ENCODE data around the gene HAND1. TPM values are rescaled to one million over a fixed set of nuclear protein-coding genes. Genes with fewer than 3 reads are reported as not detected.
A peak's percentile ranks its signal among the peaks of the same experiment; 100 is the strongest.
"Not testable (repeated sequence)": the region's sequence is repeated elsewhere in the genome, so short reads cannot be mapped to it uniquely, and the experiment has no call there.

Gene HAND1
- polyA plus RNA-seq (ENCODE audit: insufficient read length) = not detected
- long read RNA-seq, donor 1 = 0 reads
- long read RNA-seq, donor 2 = 0 reads
- long read RNA-seq, donor 3 = 0 reads
- long read RNA-seq, donor 4 = 0 reads
- long read RNA-seq, donor 5 = 0 reads
- long read RNA-seq, donor 6 = 0 reads
- long read RNA-seq, donor 7 = 0 reads
- long read RNA-seq, donor 8 = 0 reads

- no peak for DNase-seq
Measured at GRCh38 chr5:154478224-154478565, at the start of gene HAND1. HAND1 (minus strand) TSS chr5:154478227; CDS start chr5:154478008, 219 bp downstream.

DNA sequence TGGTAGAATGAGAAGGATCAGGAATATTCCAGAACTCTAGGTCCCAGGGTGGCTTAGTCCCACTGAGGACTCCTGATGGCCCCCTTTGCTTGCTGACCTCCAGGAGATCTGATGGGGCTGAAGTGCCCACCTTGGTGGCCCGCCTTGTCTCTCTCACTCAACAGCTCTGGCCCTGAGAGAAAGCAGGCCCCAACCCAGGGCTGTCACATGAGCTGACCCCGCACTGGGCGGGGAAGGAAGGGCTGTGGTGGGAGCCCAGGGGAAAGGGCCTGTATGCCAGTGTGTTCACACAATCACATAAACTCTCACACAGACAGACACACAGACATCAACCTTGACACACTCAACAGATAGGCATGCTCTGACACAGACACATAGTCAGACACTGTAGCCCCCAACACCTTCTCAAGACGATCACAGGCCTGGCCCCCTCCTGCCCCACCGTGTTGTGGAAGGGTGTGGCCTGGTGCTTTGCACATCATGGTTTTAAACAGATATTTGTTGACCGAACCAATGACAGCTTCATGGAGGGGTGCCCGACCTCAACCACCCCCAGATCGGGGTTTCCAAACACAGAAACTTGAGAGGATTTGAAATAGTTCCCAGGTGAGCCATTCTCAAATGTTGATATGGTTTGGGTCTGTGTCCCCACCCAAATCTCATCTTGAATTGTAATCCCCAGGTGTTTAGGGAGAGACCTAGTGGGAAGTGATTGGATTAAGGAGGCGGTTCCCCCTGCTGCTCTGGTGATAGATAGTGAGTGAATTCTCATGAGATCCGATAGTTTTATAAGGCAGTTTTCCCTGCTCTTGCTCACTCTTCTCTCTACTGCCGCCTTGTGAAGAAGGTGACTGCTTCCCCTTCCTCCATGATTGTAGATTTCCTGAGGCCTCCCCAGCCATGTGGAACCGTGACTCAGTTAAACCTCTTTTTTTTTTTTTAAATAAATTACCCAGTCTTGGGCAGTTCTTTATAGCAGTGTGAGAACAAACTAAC lies 48.5 kb upstream of the HAND1 start:
- DNase-seq = no peak

DNA sequence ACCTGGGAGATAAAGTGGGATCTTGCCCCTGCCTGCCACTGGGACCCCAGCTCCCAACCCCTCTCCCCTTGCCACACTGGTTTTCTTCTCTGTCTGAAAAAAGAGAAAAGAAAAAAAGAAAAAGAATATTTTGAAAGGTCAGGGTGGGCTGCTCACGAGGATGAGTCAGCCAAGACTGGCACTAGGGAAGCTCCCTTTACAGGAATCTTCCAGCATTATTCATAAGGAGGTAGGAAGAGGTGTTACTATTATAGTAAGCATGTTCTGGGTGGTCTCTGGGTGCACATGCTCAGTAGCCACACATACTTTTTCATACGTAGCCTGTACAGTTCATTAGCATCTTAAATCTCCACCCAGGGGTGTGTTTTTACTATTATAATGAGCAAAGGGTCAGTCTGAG lies 46.8 kb upstream of the HAND1 start:
- no peak for DNase-seq

- DNase-seq = no peak
Measured at GRCh38 chr5:154524181-154524580, 46.2 kb upstream of the HAND1 start.

DNA sequence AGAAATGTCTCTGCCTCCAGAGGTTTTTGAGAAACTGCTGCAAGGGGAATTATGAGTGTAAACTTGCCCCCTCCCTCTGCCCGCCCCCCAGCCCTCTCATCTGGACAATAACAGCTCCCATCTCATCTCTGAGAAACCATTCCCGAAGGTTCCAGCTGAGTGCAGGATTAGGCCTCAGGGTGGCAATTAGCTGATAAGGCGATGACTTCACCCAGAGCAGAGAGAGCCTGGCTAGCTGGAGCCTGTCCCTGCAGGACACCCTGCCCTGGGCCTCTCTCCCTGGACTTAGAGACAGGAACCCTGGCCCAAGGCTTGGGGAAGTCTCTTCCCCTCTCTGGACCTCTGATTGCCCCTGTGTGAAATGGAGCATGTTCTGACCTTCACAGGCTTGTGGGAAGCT lies 45.7 kb upstream of the HAND1 start:
- DNase-seq = peak; percentile 18

- DNase-seq = no peak
Measured at GRCh38 chr5:154523104-154523503, 45.1 kb upstream of the HAND1 start.

GRCh38 chr5:154522284-154522683 lies 44.3 kb upstream of the HAND1 start:
- no peak for DNase-seq

- DNase-seq = no peak
Measured at GRCh38 chr5:154521756-154522155, 43.7 kb upstream of the HAND1 start.

GRCh38 chr5:154520861-154521453 lies 42.9 kb upstream of the HAND1 start:
- peak; percentile 50 for DNase-seq

DNA sequence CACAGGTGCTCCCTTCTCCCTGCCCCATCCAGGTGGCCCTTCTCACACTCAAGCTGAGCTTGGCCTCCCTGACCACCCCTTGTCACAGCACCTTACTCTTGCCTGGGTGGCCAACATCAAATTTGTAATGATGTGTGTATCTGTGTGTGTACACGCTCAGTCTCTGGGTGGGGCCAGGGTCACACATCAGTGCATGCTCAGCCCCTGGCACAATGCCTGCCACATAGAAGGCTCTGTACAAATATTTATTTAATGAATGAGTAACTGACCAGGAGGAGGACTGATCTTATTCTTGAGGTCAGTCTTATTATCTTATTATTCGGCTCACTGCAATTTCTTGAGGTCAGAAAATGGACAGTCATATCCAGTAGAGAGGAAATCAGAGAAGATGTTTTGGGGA lies 41.3 kb upstream of the HAND1 start:
- no peak for DNase-seq

DNA sequence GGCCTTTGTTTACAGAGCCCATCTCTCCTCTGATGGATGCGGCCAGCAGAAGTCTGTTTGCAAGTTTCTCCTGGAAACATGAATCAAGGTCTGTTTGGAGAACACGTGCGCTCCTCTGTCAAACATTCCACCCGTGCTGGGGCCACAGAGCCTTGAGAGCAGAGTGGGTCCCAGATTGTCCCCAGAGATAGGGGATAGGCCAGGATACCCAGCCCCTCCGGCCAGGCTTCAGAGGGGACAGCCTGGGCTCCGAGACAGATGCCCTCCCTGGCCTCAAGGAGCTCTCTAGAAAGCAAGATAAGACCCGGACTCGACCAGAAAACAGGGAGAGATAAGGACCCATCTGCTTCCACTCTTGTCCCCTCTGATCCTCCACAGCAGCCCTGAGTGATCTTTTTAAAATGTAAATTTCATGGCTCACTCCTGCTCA lies 40.4 kb upstream of the HAND1 start:
- no peak for DNase-seq

DNA sequence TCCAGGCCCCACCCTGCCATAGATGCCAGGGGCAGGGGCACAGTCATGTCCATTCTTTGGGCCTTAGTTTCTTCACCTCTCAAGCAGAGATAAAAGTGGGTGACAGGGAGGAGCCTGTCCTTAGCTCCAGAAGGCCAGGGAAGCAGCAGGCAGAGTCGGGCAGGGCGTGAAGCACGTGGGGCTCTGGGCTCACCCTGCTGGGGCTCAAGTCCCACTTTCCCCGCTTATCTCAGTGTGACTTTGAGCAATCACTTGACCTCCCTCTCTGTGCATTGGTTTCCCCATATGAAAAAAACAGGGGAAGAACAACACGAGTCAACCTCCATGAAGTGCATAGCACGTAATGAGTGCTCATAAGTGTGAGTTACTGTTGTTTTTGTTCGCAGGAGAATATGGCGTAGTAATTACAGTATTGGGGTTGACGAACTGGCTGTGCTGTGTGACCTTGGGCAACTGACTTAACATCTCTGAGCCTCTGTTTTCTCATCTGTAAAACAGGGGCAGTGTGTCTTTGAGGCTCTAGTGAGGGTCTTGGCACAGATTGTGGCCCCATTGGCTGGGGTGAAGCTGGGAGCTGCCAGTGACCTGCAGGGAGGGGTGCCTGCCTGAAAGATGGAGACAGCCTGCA lies 39.9 kb upstream of the HAND1 start:
- no peak for DNase-seq

GRCh38 chr5:154517181-154517580 lies 39.2 kb upstream of the HAND1 start:
- no peak for DNase-seq

DNA sequence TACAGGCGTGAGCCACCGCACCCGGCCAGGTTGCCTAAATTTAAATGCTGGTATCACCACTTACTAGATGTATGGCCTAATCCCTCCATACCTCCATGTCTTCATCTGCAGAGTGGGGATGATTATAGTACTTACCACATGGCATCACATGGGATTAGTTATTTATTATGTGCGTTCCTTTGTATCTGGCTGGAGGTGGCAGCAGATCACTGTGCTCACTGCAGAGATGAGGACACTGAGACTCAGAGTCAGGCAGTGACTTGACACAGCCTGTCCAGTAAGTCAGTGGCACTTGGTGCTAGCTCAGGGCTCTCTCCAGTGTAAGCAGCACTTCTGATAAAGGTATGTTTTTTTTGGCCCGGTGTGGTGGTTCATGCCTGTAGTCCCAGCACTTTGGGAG lies 38.4 kb upstream of the HAND1 start:
- DNase-seq = no peak

DNA sequence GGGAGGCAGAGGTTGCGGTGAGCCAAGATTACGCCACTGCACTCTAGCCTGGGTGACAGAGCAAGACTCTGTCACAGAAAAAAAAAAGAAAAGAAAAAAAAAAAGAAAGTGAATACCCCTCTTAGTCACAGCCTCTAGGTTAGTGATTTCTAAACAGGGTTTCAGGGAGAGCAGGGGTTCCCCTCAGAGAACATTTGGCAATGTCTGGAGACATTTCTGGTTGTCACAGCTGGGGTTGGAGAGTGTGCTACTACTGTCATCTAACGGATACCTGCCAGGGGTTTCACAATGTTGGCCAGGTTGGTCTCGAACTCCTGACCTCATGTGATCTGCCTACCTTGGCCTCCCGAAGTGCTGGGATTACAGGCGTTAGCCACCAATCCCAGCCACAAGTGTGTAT lies 37.5 kb upstream of the HAND1 start:
- DNase-seq = not testable (repeated sequence)

- no peak for DNase-seq
Measured at GRCh38 chr5:154514331-154514730, 36.3 kb upstream of the HAND1 start.

- no peak for DNase-seq
Measured at GRCh38 chr5:154513669-154514084, 35.6 kb upstream of the HAND1 start.

- DNase-seq = no peak
Measured at GRCh38 chr5:154511984-154512383, 34.0 kb upstream of the HAND1 start.

GRCh38 chr5:154509784-154510555 lies 31.9 kb upstream of the HAND1 start:
- DNase-seq = no peak

GRCh38 chr5:154508114-154508513 lies 30.1 kb upstream of the HAND1 start:
- DNase-seq = no peak

GRCh38 chr5:154506716-154507080 lies 28.7 kb upstream of the HAND1 start:
- no peak for DNase-seq

All from left kidney (tissue), 8 donors.